ENCODE results near the gene GRHPR.
"Not testable (repeated sequence)": the region's sequence is repeated elsewhere in the genome, so short reads cannot be mapped to it uniquely, and the experiment has no call there.

The GRHPR gene

GRCh38 chr9:37417857-37418618 lies 4.5 kb upstream of the GRHPR start:
- FAIRE-seq, result no peak
- TF ChIP-seq POU2F2 (IDR thresholded peaks at IDR 0.05; ENCODE audit: low read depth, low read length), result no peak
- no peak for TF ChIP-seq TAF1 (IDR thresholded peaks at IDR 0.05; ENCODE audit: low read depth, low read length)
- no peak for TF ChIP-seq POLR2AphosphoS5 (IDR thresholded peaks at IDR 0.05; ENCODE audit: low read depth, low read length)
- TF ChIP-seq POLR2A (IDR thresholded peaks at IDR 0.05; ENCODE audit: low read depth, low read length), result no peak
- TF ChIP-seq SPI1 (IDR thresholded peaks at IDR 0.05; ENCODE audit: low read depth, low read length), result no peak
- no peak for TF ChIP-seq PAX5 (IDR thresholded peaks at IDR 0.05; ENCODE audit: insufficient read depth, low read length, severe bottlenecking)
- DNase-seq (ENCODE audit: insufficient read length, low spot score), result no peak

GRCh38 chr9:37419204-37419603 lies 3.3 kb upstream of the GRHPR start:
- DNase-seq (ENCODE audit: insufficient read length, low spot score), result no peak
- FAIRE-seq, result no peak
- TF ChIP-seq POLR2A (IDR thresholded peaks at IDR 0.05; ENCODE audit: low read depth, low read length) (no peak), SPI1 (IDR thresholded peaks at IDR 0.05; ENCODE audit: low read depth, low read length) (no peak), POLR2AphosphoS5 (IDR thresholded peaks at IDR 0.05; ENCODE audit: low read depth, low read length) (no peak), POU2F2 (IDR thresholded peaks at IDR 0.05; ENCODE audit: low read depth, low read length) (no peak), PAX5 (IDR thresholded peaks at IDR 0.05; ENCODE audit: insufficient read depth, low read length, severe bottlenecking) (no peak), TAF1 (IDR thresholded peaks at IDR 0.05; ENCODE audit: low read depth, low read length) (no peak)

- DNase-seq (ENCODE audit: insufficient read length, low spot score) (no peak), FAIRE-seq (no peak)
- TF ChIP-seq PAX5 (IDR thresholded peaks at IDR 0.05; ENCODE audit: insufficient read depth, low read length, severe bottlenecking) (no peak), POLR2A (IDR thresholded peaks at IDR 0.05; ENCODE audit: low read depth, low read length) (no peak), POLR2AphosphoS5 (IDR thresholded peaks at IDR 0.05; ENCODE audit: low read depth, low read length) (no peak), SPI1 (IDR thresholded peaks at IDR 0.05; ENCODE audit: low read depth, low read length) (no peak), TAF1 (IDR thresholded peaks at IDR 0.05; ENCODE audit: low read depth, low read length) (no peak), POU2F2 (IDR thresholded peaks at IDR 0.05; ENCODE audit: low read depth, low read length) (no peak)
Observed at GRCh38 chr9:37420271-37421215, 2.0 kb upstream of the GRHPR start.

GRCh38 chr9:37421914-37422288 lies 595 bp upstream of the GRHPR start:
- no peak for DNase-seq (ENCODE audit: insufficient read length, low spot score)
- FAIRE-seq, result no peak

GRCh38 chr9:37423508-37423907 lies 1.0 kb downstream of the GRHPR start:
- FAIRE-seq, result no peak
- DNase-seq (ENCODE audit: insufficient read length, low spot score), result no peak
- no peak for TF ChIP-seq POLR2AphosphoS5 (IDR thresholded peaks at IDR 0.05; ENCODE audit: low read depth, low read length)
- no peak for TF ChIP-seq POU2F2 (IDR thresholded peaks at IDR 0.05; ENCODE audit: low read depth, low read length)
- no peak for TF ChIP-seq TAF1 (IDR thresholded peaks at IDR 0.05; ENCODE audit: low read depth, low read length)
- TF ChIP-seq POLR2A (IDR thresholded peaks at IDR 0.05; ENCODE audit: low read depth, low read length), result no peak
- no peak for TF ChIP-seq PAX5 (IDR thresholded peaks at IDR 0.05; ENCODE audit: insufficient read depth, low read length, severe bottlenecking)
- TF ChIP-seq SPI1 (IDR thresholded peaks at IDR 0.05; ENCODE audit: low read depth, low read length), result no peak

More at GRCh38 chr9:37421914-37422288, 595 bp upstream of the GRHPR start:
- TF ChIP-seq POLR2A (IDR thresholded peaks at IDR 0.05; ENCODE audit: low read depth, low read length), result no peak
- TF ChIP-seq PAX5 (IDR thresholded peaks at IDR 0.05; ENCODE audit: insufficient read depth, low read length, severe bottlenecking), result no peak
- TF ChIP-seq TAF1 (IDR thresholded peaks at IDR 0.05; ENCODE audit: low read depth, low read length), result no peak
- TF ChIP-seq POLR2AphosphoS5 (IDR thresholded peaks at IDR 0.05; ENCODE audit: low read depth, low read length), result no peak
- no peak for TF ChIP-seq POU2F2 (IDR thresholded peaks at IDR 0.05; ENCODE audit: low read depth, low read length)
- no peak for TF ChIP-seq SPI1 (IDR thresholded peaks at IDR 0.05; ENCODE audit: low read depth, low read length)

GRCh38 chr9:37424204-37424685 lies 1.7 kb downstream of the GRHPR start:
- TF ChIP-seq SPI1 (IDR thresholded peaks at IDR 0.05; ENCODE audit: low read depth, low read length) (no peak), PAX5 (IDR thresholded peaks at IDR 0.05; ENCODE audit: insufficient read depth, low read length, severe bottlenecking) (no peak), TAF1 (IDR thresholded peaks at IDR 0.05; ENCODE audit: low read depth, low read length) (no peak), POLR2A (IDR thresholded peaks at IDR 0.05; ENCODE audit: low read depth, low read length) (no peak), POLR2AphosphoS5 (IDR thresholded peaks at IDR 0.05; ENCODE audit: low read depth, low read length) (no peak), POU2F2 (IDR thresholded peaks at IDR 0.05; ENCODE audit: low read depth, low read length) (no peak)
- FAIRE-seq (no peak), DNase-seq (ENCODE audit: insufficient read length, low spot score) (no peak)

GRCh38 chr9:37424686-37425297 lies 2.3 kb downstream of the GRHPR start:
- DNase-seq (ENCODE audit: insufficient read length, low spot score) (no peak), FAIRE-seq (no peak)
- TF ChIP-seq TAF1 (IDR thresholded peaks at IDR 0.05; ENCODE audit: low read depth, low read length) (no peak), PAX5 (IDR thresholded peaks at IDR 0.05; ENCODE audit: insufficient read depth, low read length, severe bottlenecking) (no peak), POLR2AphosphoS5 (IDR thresholded peaks at IDR 0.05; ENCODE audit: low read depth, low read length) (no peak; the same call in 1 of the 2 replicates), POU2F2 (IDR thresholded peaks at IDR 0.05; ENCODE audit: low read depth, low read length) (no peak), SPI1 (IDR thresholded peaks at IDR 0.05; ENCODE audit: low read depth, low read length) (no peak), POLR2A (IDR thresholded peaks at IDR 0.05; ENCODE audit: low read depth, low read length) (no peak)

- DNase-seq (ENCODE audit: insufficient read length, low spot score) (no peak), FAIRE-seq (no peak)
- TF ChIP-seq POLR2A (IDR thresholded peaks at IDR 0.05; ENCODE audit: low read depth, low read length) (no peak), POU2F2 (IDR thresholded peaks at IDR 0.05; ENCODE audit: low read depth, low read length) (no peak)
Observed at GRCh38 chr9:37425298-37425752, 2.8 kb downstream of the GRHPR start.

GRCh38 chr9:37426431-37426830 lies 3.9 kb downstream of the GRHPR start:
- FAIRE-seq; DNase-seq (ENCODE audit: insufficient read length, low spot score): not testable (repeated sequence)

All from GM12891 (cell line).